Activated CD4-positive, alpha-beta T cell treated with anti-CD3 and anti-CD28 coated beads, Interleukin-2, Interleukin-4, amounts not matched to agents 100 ng/mL and 50 ng/mL, durations not matched to agents 16 hours and 8 hours (primary cell): ENCODE data around the gene KRT3.
"Not testable (repeated sequence)": the region's sequence is repeated elsewhere in the genome, so short reads cannot be mapped to it uniquely, and the experiment has no call there.

Experiments used
- DNase-seq: peaks from one replicate; pipeline ENCODE4 v3.0.0-alpha.2; 2020; ENCODE audit warnings: low spot score

Gene KRT3

GRCh38 chr12:52781399-52782082, 14.4 kb downstream of the KRT3 start:
- no peak for DNase-seq

- DNase-seq, result no peak
Measured at GRCh38 chr12:52779914-52780313, 16.0 kb downstream of the KRT3 start.

- DNase-seq, result no peak
Measured at GRCh38 chr12:52778833-52779232, 17.1 kb downstream of the KRT3 start.

DNA sequence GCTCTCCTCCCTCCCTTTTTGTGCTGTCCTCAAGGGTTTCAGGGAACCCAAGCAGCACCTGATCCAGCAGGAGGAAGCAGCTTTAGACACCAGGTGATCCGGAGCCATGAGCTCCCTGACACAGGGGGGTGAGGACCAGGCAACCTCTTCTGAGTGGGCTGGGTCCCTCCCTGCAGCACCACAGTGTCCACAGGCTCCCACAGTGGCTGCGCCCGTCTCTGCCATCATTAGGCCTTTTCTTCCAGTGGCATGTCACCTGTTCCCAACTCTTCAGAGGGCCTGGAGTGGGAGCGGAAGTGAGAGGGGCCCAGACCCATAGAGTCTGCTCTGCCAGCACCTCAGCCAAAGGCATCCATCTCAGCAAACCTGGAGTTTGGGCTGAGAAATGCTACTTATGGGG, 18.4 kb downstream of the KRT3 start:
- DNase-seq, result no peak

- no peak for DNase-seq
Measured at GRCh38 chr12:52776913-52777395, 19.0 kb downstream of the KRT3 start, which contains the start of gene KRT76. KRT76 (minus strand) TSS chr12:52777345; CDS start chr12:52777291, 54 bp downstream.

- DNase-seq, result no peak
Measured at GRCh38 chr12:52776435-52776834, 19.5 kb downstream of the KRT3 start.

- no peak for DNase-seq
Measured at GRCh38 chr12:52774629-52775250, 21.2 kb downstream of the KRT3 start.

GRCh38 chr12:52772772-52773171, 23.1 kb downstream of the KRT3 start:
- no peak for DNase-seq

DNA sequence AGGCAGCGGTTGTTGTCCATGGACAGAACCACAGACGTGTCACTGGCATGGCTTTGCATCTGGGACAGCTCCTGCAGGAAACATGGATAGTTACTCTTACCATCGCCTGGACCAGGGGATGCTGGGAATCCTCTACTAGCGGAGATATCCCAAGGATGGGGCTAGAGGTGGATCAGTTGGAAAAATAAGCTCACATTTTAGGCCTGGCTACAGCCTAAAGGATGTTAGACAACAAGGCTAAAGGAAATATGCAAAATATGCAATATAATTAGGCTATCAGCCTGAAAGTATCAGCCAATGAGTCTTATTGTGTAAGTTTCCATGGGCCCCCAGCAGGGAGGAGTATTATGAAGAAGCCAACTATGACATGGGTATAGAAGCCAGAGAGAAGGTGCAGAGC, 23.7 kb downstream of the KRT3 start:
- DNase-seq, result no peak

DNA sequence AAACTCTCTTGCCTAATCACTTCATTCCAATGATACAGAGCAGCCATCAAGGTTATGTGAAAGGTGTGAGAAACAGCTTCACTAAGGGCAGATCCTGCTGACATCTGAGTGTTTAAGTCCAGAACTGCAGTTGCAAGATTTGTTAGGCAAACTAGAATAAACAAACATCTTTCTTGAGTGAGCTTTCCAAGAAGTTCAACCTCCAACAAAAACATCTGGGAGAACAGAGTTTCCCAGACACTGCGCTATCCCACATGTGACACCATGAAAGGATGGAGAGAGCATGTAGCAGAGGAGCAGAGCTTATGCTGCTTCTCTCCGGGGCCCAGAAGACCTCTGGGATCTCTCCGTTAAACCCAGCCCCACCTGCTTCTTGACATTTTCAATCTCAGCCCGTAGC, 24.4 kb downstream of the KRT3 start:
- DNase-seq, result no peak

- DNase-seq, result no peak
Measured at GRCh38 chr12:52771088-52771487, 24.8 kb downstream of the KRT3 start.

DNA sequence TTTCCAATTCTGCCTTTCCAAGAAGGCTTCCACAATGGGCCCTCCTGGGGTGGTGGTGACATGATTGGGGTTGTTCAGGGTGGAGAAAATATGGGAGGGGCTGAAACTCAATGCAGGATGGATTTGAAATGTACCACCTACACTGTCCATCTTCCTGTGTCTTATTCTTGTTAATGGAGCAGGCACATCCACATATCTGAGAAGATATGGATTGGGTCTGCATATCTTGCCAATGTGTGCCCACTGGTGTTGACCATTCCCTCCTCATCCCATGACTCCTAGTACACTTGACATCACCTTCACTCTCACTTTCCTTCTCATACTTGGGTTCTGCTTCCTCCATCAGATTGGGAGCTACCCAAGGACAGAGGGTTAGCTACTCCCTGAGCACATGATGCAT, 26.0 kb downstream of the KRT3 start:
- DNase-seq, result no peak

- DNase-seq, result no peak
Measured at GRCh38 chr12:52769354-52769753, 26.6 kb downstream of the KRT3 start.

DNA sequence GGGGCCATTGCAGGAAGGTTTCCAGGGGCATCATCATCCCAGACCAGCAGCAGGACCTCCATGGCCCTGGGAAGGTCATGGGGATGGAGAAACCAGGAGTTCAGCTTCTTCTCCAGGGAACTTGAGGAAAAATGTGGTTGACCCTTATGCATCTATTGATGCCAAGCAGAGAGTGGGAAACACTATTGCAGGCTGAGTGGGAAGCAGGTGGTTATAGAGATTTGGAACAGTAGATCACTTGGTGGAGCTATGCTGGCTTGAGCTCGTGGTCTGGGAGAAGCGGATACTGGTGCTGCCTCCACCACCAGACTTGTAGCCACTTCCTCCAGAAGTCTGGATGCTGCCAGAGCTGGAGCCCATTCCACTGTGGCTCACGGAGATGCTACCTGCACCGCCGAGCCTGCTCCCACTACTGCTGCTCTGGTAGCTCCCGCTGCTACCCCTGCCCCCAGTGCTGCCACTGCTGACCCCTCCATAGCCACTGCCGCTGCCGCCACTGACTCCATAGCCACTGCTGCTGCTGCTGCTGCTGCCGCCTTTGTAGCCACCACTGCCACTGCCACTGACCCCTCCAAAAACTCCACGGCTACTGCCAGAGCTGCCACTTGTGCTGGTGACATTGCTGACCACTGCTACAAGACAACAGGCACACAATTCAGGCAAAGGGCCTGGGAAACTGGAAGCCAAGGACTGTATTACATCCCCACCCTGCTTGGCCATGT, 27.3 kb downstream of the KRT3 start:
- no peak for DNase-seq

- DNase-seq, result no peak
Measured at GRCh38 chr12:52767427-52767826, 28.5 kb downstream of the KRT3 start.

- no peak for DNase-seq
Measured at GRCh38 chr12:52767020-52767379, 28.9 kb downstream of the KRT3 start.

DNA sequence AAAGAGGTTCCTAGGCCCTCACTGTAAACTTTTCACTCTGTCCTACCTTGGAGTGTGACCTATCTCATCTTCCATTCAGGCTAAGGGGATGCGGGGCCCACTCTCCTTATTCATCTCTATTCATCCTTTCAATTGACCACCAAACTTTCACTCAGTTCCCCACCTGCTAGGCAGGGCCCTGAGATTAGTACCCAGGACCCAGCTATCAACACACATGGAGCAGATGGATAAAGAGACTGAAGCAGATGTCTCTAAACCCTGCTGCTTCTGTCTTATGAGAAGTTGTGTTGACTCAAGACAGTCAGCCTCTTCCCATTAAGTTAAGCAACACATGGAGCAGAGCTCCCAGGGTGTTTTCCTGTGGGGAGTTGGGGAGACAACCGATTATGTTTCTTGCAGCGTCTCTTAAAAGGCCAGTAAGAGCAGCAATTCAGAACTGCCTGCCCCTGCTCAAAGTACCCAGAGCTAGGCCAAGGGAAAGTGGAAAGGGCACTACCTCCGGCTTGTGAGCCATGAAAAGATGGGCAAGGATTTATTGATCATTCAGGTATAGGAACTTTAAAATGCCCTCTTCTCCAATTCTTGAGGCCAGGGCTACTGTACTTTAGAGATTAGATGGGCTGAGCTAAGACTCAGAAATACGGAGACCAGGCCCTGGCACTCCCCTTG, 29.4 kb downstream of the KRT3 start:
- DNase-seq, result no peak

- DNase-seq, result no peak
Measured at GRCh38 chr12:52765702-52766101, 30.2 kb downstream of the KRT3 start.

DNA sequence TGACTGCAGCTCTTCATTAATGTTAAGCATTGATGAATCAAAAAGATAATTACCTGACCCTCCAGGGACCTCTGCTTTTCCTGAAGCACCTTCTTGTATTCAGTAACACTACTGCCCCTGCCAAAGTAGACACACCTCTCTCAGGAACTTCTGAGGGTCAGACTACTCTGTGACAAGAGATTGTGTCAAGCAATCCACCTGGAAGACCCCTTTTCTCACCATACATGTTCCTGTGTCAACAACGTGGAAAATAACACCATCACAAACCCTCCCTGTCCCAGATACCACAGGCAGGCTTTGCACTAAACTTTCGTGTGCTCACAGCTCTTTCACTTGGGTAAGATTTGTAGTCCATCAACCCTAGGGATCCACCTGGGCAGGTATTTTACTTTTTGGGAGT, 31.9 kb downstream of the KRT3 start:
- DNase-seq, result no peak

DNA sequence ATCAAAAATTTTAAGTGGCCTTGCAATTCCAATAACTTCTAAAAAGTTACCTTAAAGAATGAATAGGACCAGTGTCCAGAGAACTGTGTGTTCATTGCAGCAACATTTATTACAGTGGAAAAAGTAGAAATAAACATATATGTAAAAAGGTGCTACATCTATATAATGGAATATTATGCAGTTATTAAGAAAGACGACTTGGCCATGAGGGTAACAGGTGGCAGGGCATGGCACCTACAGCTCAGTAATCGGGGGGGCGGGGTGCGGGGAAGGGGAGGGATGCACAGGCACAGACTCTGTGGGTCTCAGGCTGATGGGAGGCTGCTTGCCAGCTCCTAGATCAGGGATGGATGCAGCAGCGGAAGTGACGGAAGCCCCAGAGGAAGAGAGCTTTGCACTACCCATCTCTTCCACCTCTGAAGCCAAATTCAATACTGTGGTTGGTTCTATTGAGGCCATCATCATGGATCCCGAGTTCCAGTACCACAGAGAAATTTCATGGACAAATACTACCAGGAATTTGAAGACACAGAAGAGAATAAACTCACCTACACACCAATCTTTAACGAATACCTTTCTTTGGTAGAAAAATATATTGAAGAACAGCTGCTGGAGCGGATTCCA, 32.8 kb downstream of the KRT3 start:
- DNase-seq, result no peak

DNA sequence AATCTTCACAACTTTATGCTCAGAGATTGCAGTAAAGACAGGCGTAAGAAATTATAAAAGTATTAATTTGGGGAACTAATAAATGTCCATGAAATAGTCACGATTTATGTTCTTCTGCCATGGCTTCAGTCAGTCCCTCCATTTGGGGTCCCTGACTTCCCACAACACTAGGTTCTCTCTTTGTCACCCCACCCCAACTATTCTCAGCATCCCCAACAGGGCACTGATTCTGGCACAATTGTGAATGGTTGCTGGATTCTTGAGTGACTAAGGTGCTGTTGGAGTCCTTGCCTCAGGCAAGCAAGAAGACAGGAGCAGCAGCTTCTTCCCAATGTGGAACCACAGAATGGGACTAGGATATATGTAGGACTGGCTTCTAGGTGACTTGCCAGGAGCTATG, 34.1 kb downstream of the KRT3 start:
- DNase-seq, result no peak

GRCh38 chr12:52761218-52761617, 34.7 kb downstream of the KRT3 start:
- DNase-seq, result not testable (repeated sequence)
